Adrenal gland (tissue), 5 donors: ENCODE data around the gene TSPAN13.
A peak's percentile ranks its signal among the peaks of the same experiment; 100 is the strongest.

ENCODE experiments used
- POLR2A ChIP-seq, 2 donors: fragments of 450-650 bp; IDR thresholded peaks; one replicate each; pipeline ENCODE4 v1.6.1; 2017; ENCODE audit warnings: antibody characterized with exemption in 2 of 2, mild to moderate bottlenecking in 2 of 2, moderate library complexity in 1 of 2
- TF ChIP-seq, protein P1 (sequence below), 6 experiments: fragments of 450-650 bp in 4 of 6; fragments of 200-600 bp in 2 of 6; sonication (generic) in 1 of 6; IDR thresholded peaks; 1 replicate in 5 of 6; 2 replicates in 1 of 6; pipeline versions ENCODE4 v1.5.1 to v1.8.0; 2016 to 2021; ENCODE audit warnings: antibody characterized with exemption in 6 of 6, mild to moderate bottlenecking in 2 of 6, moderate library complexity in 1 of 6
- donor health status: DM: no; HTN: no; CAD: no.

DNA sequence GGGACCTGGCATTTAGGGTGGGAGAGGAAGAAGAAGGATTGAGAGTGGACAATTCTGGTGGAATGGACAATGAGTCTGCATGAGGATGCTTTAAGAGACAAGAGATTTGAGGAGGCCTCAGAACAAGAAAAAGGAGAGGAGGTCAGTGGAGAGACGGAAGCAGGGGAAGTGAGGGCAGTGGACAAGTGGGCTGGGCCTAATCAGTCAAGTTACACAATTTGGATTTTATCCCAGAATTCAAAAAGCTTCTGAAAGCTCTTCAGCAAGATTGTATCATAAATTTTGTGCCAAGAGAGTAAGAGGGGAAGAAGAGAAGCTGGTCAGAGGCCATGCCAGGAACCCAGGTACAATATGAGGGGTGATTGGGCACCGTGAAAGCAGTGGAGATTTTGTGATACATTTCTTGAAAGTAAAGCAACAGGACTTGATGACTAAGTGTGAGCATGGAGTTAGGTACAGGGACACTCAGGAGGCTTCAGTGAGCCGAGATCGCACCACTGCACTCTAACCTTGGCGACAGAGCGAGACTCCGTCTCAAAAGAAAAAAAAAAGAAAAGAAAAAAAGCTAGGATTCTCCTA is 19.3 kb upstream of the TSPAN13 start:
- TF ChIP-seq, protein P1, sequence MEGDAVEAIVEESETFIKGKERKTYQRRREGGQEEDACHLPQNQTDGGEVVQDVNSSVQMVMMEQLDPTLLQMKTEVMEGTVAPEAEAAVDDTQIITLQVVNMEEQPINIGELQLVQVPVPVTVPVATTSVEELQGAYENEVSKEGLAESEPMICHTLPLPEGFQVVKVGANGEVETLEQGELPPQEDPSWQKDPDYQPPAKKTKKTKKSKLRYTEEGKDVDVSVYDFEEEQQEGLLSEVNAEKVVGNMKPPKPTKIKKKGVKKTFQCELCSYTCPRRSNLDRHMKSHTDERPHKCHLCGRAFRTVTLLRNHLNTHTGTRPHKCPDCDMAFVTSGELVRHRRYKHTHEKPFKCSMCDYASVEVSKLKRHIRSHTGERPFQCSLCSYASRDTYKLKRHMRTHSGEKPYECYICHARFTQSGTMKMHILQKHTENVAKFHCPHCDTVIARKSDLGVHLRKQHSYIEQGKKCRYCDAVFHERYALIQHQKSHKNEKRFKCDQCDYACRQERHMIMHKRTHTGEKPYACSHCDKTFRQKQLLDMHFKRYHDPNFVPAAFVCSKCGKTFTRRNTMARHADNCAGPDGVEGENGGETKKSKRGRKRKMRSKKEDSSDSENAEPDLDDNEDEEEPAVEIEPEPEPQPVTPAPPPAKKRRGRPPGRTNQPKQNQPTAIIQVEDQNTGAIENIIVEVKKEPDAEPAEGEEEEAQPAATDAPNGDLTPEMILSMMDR (IDR thresholded peaks at IDR 0.05), result no peak
- TF ChIP-seq POLR2A (IDR thresholded peaks at IDR 0.05), result peak in 1 of 2 donors; percentile 25
